Lower lobe of right lung (tissue), 2 donors: ENCODE data around the gene OMP. TPM values are rescaled to one million over a fixed set of nuclear protein-coding genes. Genes with fewer than 3 reads are reported as not detected.

Experiments
- ATAC-seq, 2 donors: fragments of 200-7000 bp; cut with Tn5 transposase; one replicate each; pipeline ENCODE4 v1.9.1; 2020 to 2022; ENCODE audit warnings: mild to moderate bottlenecking in 2 of 2, moderate library complexity in 2 of 2
- DNase-seq: peaks from one replicate; pipeline ENCODE4 v3.0.0-alpha.2; 2020
- H3K27ac ChIP-seq: fragments of 200-600 bp; one replicate; pipeline ENCODE4 v1.8.0; 2022
- H3K27me3 ChIP-seq: fragments of 200-600 bp; one replicate; pipeline ENCODE4 v1.8.0; 2022; ENCODE audit warnings: low read depth
- H3K36me3 ChIP-seq: fragments of 200-600 bp; one replicate; pipeline ENCODE4 v1.8.0; 2022; ENCODE audit warnings: mild to moderate bottlenecking
- H3K4me1 ChIP-seq: fragments of 200-600 bp; one replicate; pipeline ENCODE4 v1.8.0; 2022
- H3K4me3 ChIP-seq: fragments of 200-600 bp; one replicate; pipeline ENCODE4 v1.8.0; 2022; ENCODE audit warnings: mild to moderate bottlenecking
- H3K9me3 ChIP-seq: fragments of 200-600 bp; one replicate; pipeline ENCODE4 v1.8.0; 2022
- CTCF ChIP-seq: fragments of 200-600 bp; IDR thresholded peaks from one replicate; pipeline ENCODE4 v1.8.0; 2022; ENCODE audit warnings: antibody characterized with exemption, mild to moderate bottlenecking
- intact Hi-C: fragments of 100-400 bp; cut with DNase I; formaldehyde crosslinking; loops from one replicate; pipeline ENCODE4 v1.11.0; 2022
- total RNA-seq: library from RNA; stranded (reverse); fragmentation: NEBNext Ultra II Directional; extraction: Animal tissue kit (Norgen Biotek cat#: 25700); gene quantifications from one replicate; pipeline ENCODE4 v1.2.1, GENCODE V29; 2021
- donor health status: DM: no; HTN: yes; CAD: no; lungs with severe emphysema.

Gene OMP
- total RNA-seq, 1 donor from 2014 or later, result not detected

GRCh38 chr11:77085652-77086051, 17.0 kb upstream of the OMP start:
- Histone ChIP-seq H3K27ac (no peak overlapping the region), H3K4me1 (peaks cover 16% of the 10 kb centered on the region), H3K4me3 (no peak overlapping the region), H3K27me3 (no peaks in the 10 kb centered on the region), H3K36me3 (no peaks in the 10 kb centered on the region), H3K9me3 (no peaks in the 10 kb centered on the region)
- TF ChIP-seq CTCF, result no peak
- ATAC-seq (no peak), DNase-seq (no peak)
- intact Hi-C loops, result no loop called here

- Histone ChIP-seq H3K4me3 (no peak overlapping the region), H3K36me3 (no peaks in the 10 kb centered on the region), H3K27me3 (no peaks in the 10 kb centered on the region), H3K4me1 (peaks cover 16% of the 10 kb centered on the region), H3K27ac (no peak overlapping the region), H3K9me3 (no peaks in the 10 kb centered on the region)
- ATAC-seq (no peak), DNase-seq (peak; percentile 41)
- intact Hi-C loops, result no loop called here
- TF ChIP-seq CTCF, result no peak
Measured at GRCh38 chr11:77086521-77087472, 15.8 kb upstream of the OMP start.

GRCh38 chr11:77087723-77088225, 14.9 kb upstream of the OMP start:
- intact Hi-C loops, result no loop called here
- H3K27me3 ChIP-seq, result no peaks in the 10 kb centered on the region
- no peaks in the 10 kb centered on the region for H3K36me3 ChIP-seq
- peaks cover 8% of the 10 kb centered on the region for H3K4me1 ChIP-seq
- H3K9me3 ChIP-seq, result no peaks in the 10 kb centered on the region
- ATAC-seq (no peak), DNase-seq (peak; percentile 27)
- no peak overlapping the region for H3K4me3 ChIP-seq
- TF ChIP-seq CTCF, result no peak
- H3K27ac ChIP-seq, result no peak overlapping the region

GRCh38 chr11:77088236-77089003, 14.2 kb upstream of the OMP start:
- H3K36me3 ChIP-seq, result no peaks in the 10 kb centered on the region
- no peak overlapping the region for H3K4me3 ChIP-seq
- intact Hi-C loops, result no loop called here
- no peak overlapping the region for H3K27ac ChIP-seq
- peak; percentile 47 for DNase-seq
- ATAC-seq, result no peak
- H3K27me3 ChIP-seq, result no peaks in the 10 kb centered on the region
- TF ChIP-seq CTCF, result no peak
- H3K4me1 ChIP-seq, result peaks cover 1% of the 10 kb centered on the region
- H3K9me3 ChIP-seq, result no peaks in the 10 kb centered on the region

GRCh38 chr11:77089004-77089545, 13.6 kb upstream of the OMP start:
- H3K4me3 ChIP-seq, result no peak overlapping the region
- no peaks in the 10 kb centered on the region for H3K9me3 ChIP-seq
- no peaks in the 10 kb centered on the region for H3K4me1 ChIP-seq
- no peak for TF ChIP-seq CTCF
- H3K27ac ChIP-seq, result no peak overlapping the region
- H3K27me3 ChIP-seq, result no peaks in the 10 kb centered on the region
- no peak for ATAC-seq
- no peaks in the 10 kb centered on the region for H3K36me3 ChIP-seq
- DNase-seq, result peak; percentile 24
- intact Hi-C loops, result no loop called here
